Activated T-cell treated with anti-CD3 and anti-CD28 coated beads for 24 hours (primary cell): ENCODE data around the gene HIP1R.
"Not testable (repeated sequence)": the region's sequence is repeated elsewhere in the genome, so short reads cannot be mapped to it uniquely, and the experiment has no call there.

Experiments
- DNase-seq: peaks from one replicate; pipeline ENCODE4 v3.0.0-alpha.2; 2020; ENCODE audit warnings: low read depth

Gene HIP1R

DNA sequence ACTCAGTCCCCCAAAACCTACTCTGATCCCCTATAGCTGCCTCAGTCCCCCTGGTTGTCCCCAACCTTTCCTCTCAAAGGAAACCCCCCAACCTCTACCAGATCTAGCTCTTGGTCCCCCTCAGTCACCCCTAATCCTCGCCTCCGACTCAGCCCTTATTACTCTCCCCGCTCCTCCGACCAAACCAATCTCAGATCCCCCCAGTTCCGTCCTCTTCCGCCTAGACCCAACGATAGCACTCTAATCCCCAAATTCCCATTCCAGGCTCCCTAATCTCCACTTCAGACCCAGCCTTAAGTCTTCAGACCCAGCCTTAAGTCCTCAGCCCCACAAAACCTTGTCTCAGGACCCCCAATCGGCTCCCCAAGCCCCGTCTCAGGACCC, 60.1 kb downstream of the HIP1R start:
- DNase-seq: no peak

DNA sequence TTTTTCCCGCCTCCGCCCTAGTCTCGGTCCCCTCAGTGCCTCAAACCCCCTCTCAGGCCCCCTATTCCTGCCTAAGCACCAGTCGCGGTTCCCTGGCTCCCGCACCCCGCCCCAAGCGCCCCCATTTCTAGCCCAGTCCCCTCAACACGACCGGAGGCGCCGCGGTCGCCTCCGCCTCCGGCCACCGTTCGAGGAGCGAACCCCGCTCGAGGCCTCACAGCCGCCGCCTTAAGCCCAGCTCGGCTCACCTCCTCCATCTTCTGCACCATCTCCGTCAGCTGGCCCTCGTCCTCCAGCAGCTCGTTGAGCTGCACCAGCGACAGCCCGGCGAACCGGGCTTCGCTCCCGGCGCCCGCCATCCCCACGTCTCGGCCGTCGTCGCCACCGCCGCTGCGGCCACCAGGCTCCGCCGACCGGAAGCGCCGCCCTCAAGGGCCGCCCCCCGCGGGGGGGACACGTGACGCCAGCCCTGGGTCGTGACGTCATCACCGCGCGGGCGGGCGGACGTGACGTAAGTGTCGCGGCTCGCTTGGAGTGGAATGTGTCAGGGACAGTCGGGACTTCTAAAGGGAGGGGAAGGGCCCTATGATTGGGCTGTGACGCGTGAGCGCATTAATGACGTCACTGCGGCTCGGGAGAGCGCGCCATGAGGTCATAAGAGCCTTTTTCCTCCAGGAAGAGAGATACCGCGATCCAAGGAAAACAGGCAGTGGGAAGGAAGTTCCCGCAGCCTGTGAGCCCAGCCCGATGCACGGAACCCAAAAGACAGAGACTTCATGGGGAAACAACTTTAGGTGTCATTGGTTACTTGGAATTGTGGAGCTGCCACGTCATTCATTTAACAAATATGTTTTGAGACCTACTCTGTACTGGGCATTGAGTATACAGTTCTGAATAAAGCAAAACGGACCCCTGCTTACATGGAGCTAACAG, 60.7 kb downstream of the HIP1R start, which contains the start of gene VPS37B:
Gene VPS37B (minus strand): TSS at position 421 of the 933 bp plus-strand sequence. CDS start 62 bp downstream, at position 359.
- DNase-seq: peak; percentile 76

DNA sequence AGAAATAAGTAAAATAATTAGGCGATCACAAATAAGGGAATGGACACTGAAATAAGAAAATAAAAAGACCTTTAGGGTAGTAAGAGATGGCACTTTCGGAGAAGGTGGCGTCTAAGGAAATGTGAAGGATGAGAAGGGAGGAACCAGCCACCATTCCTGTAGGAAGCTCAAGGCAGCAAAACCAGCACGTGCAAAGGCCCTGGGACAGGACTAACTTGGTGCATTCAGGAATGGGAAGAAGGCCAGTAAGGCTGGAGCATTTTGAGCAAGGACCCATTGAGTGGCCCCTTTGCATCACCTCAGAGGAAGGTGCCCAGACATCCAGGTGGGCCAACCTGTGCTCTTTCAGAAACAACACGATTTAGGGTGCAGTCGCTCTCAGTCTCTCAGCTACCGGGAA, 61.4 kb downstream of the HIP1R start:
- no peak for DNase-seq

DNA sequence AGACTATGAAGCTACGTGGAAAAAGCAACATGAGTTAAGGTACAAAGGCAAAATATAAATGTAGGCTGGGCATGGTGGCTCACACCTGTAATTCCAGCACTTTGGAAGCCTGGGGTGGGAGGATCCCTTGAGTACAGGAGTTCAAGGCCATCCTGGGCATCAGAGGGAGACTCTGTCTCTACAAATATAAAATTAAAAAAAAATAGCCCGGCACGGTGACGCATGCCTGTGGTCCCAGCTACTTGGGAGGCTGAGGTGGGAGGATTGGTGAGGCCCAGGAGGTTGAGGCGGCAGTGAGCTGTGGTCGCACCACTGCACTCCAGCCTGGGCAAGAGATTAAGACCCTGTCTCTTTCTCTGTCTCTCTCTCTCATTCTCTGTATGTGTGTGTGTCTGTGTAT, 64.6 kb downstream of the HIP1R start:
- no peak for DNase-seq

DNA sequence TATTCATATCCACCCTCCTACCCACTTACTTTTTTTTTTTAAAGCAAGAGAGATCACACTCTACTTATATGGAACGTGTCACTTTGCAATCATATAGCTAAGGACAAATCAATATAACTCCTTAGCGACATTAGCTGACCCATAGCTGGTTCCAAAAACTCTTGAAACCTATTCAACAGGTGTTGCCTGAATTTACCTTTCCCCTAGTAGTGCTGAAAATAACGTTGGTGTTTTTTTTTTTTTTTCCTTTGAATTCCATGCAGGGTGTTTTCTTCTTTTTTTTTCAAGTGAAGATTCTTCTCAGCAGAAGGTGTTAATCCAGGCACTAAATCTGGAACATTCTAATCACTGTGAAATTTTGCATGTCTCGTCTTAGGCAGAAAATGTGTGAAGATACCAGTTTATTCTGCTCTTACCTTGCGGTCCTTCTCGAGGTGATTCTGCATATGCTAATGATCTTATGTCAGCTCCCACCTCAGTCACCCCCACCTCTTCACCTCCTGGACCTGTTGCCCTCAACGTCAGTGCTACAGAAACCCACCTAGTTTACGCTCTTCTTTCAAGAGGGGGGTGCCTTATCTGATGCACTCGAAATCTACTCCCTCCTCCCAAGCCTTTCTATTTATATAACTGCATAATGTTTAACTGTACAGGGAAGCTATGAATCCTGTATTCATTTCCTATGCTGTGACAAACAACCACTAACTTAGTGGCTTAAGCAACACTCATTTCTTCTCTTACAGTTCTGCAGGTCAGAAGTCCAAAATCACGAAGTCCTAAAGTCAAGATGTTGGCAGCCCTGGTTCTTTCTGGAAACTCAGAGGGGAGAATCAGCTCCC, 67.8 kb downstream of the HIP1R start:
- DNase-seq: no peak

DNA sequence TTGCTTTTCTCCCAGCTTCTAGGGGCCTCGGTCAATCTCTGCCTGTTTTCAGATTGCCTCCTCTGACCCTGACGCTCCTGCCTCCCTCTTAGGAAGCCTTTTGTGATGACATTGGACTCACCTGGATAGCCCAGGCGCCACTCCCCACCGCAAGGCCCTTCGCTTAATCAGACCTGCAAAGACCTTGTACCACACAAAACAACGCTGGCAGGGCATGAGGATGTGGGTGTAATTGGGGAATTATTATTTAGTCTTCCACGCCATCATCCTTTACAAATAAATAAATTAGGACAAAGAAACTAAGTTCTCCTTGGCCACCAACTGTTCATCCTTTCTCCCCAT, 68.4 kb downstream of the HIP1R start:
- DNase-seq: no peak

DNA sequence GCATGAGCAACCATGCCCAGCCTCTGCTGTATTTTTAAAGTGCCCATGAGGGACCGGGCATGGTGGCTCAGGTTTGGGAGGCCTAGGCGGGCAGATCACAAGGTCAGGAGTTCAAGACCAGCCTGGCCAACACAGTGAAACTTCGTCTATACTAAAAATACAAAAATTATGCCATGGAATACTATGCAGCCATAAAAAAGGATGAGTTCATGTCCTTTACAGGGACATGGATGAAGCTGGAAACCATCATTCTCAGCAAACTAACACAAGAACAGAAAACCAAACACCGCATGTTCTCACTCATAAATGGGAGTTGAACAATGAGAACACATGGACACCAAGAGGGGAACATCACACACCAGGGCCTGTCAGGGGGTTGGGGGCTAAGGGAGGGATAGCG, 70.0 kb downstream of the HIP1R start:
- DNase-seq: not testable (repeated sequence)

DNA sequence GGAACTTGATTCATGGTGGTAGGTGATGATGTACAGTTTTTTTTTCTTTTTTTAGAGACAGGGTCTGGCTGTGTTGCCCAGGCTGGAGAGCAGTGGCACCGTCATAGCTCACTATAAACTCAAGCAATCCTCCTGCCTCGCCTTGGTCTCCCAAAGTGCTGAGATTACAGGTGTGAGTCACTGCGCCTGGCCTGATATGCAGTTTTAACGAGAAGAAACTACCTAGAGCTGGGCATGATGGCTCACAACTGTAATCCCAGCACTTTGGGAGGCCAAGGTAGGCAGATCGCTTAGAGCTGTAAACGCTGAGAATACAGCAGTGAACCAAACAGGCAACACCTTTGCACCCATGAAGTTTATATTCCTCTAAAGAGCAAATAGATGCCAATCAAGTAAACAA, 73.7 kb downstream of the HIP1R start:
- no peak for DNase-seq

DNA sequence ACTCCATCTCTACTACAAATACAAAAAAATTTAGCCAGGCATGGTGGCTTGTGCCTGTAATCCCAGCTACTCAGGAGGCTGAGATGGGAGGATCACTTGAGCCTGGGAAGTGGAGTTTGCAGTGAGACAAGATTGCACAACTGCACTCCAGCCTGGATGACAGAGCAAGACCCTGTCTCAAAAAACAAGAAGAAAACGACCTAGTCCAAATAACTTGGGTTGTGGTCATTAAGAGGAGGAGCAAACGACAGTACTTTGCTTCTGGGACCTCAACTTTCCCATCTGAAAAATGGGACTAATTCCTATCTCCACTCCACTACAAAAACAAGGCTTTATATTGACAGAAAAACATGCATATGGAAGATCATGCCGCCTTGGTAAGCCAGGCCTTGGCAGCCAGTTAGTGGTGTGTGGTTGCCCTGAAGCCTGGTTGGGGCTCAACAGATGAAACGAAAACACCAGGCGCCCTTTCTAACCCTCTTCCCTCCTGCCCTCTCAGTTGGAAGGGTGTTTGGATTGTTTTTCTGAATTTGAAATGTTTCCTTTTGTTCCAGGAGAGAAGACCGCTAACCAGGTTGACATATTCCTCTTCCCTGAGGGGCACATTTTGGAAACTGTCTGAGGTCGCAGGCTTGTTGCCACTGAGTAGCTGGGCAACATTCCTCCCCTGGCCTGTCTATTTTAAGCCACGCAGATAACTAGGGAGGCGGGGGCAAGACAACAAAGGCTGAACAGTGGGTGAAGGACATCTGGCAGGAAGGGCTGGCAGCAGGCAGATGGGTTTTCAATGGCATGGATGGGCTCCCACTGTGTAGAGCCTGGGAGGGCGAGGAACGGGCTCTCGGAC, 74.4 kb downstream of the HIP1R start:
- DNase-seq: no peak
